ENCODE measurements around the gene TIGD2. TPM values are rescaled to one million over a fixed set of nuclear protein-coding genes. Genes with fewer than 3 reads are reported as not detected.

The TIGD2 gene
- polyA plus RNA-seq, 1 donor (not counting 4 experiments of a cell fraction or from before 2014, with no cell fraction given): 5.3 TPM

DNA sequence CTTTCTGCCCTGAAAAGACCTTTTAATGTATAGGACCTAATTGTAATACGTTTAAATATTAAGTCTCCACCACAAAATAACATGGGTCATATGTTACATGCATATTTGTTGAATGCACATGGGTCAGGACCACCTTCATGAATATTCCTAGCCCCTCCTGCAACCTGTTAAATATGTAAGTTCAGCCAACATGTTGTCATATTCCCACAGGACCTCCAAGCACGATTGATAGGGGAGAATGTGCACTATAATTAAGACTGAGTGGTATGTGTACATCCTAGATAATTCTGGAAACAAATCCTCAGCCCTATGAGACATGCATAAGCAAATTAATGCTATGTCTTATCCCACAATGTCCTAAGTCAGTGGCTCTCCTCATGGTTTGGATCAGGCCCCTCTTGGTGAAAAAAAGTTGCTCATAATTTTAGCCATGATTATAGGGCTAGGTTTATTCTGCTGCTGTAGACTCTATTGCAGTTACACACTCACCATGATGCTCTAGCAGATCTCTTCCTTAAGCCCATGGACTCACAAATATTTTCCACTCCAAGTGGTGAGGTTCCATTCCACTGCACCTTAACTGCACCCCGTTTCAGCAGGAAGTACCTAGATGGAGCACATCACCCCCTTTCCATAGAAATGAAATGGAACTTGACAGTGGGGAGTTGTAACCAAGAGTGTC lies 10.2 kb downstream of the TIGD2 start:
- Histone ChIP-seq H3K4me1 (ENCODE audit: control insufficient read depth, extremely low read depth, insufficient read depth, low read length) (peaks cover 12% of the 10 kb centered on the region), H3K79me2 (ENCODE audit: control insufficient read depth, insufficient read depth, low read length) (no peaks in the 10 kb centered on the region), H3K9me1 (ENCODE audit: control insufficient read depth, extremely low read depth, insufficient read depth, low read length) (no peaks in the 10 kb centered on the region), H2AFZ (ENCODE audit: control insufficient read depth, low read length) (no peak overlapping the region), H3K27ac (ENCODE audit: control insufficient read depth, insufficient read depth, low read length) (no peak overlapping the region), H3K9me3 (ENCODE audit: control insufficient read depth, low read depth, low read length) (no peaks in the 10 kb centered on the region), H3K27me3 (ENCODE audit: control insufficient read depth, extremely low read depth, insufficient read depth, low read length) (no peaks in the 10 kb centered on the region), H3K36me3 (ENCODE audit: control insufficient read depth in 2 of 2, extremely low read depth in 1 of 2, insufficient read depth in 2 of 2, low read length in 2 of 2) (no peaks in the 10 kb centered on the region), H3K4me3 (ENCODE audit: control insufficient read depth in 2 of 3, extremely low read depth in 1 of 3, insufficient read depth in 2 of 3, low read depth in 1 of 3, low read length in 3 of 3) (no peak overlapping the region), H3K4me2 (ENCODE audit: control insufficient read depth, extremely low read depth, insufficient read depth, low read depth, low read length) (no peak overlapping the region), H3K9ac (ENCODE audit: control insufficient read depth, extremely low read depth, insufficient read depth, low read length) (no peak overlapping the region), H4K20me1 (ENCODE audit: control insufficient read depth, extremely low read depth, insufficient read depth, low read length) (no peaks in the 10 kb centered on the region)
- dilution Hi-C loops (cut with MboI; ENCODE audit: extremely low pct_ligation_motif_present, low sequenced_read_pairs): no loop called here
- DNase-seq (ENCODE audit: low read depth, low spot score): no peak
- FAIRE-seq: no peak
- TF ChIP-seq, protein P1, sequence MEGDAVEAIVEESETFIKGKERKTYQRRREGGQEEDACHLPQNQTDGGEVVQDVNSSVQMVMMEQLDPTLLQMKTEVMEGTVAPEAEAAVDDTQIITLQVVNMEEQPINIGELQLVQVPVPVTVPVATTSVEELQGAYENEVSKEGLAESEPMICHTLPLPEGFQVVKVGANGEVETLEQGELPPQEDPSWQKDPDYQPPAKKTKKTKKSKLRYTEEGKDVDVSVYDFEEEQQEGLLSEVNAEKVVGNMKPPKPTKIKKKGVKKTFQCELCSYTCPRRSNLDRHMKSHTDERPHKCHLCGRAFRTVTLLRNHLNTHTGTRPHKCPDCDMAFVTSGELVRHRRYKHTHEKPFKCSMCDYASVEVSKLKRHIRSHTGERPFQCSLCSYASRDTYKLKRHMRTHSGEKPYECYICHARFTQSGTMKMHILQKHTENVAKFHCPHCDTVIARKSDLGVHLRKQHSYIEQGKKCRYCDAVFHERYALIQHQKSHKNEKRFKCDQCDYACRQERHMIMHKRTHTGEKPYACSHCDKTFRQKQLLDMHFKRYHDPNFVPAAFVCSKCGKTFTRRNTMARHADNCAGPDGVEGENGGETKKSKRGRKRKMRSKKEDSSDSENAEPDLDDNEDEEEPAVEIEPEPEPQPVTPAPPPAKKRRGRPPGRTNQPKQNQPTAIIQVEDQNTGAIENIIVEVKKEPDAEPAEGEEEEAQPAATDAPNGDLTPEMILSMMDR (optimal IDR thresholded peaks at IDR 0.05 in 1 of 3, IDR thresholded peaks at IDR 0.05 in 1 of 3, conservative IDR thresholded peaks at IDR 0.05 in 1 of 3; ENCODE audit: extremely low read depth in 1 of 3, insufficient read depth in 2 of 3, low read length in 3 of 3): no peak

DNA sequence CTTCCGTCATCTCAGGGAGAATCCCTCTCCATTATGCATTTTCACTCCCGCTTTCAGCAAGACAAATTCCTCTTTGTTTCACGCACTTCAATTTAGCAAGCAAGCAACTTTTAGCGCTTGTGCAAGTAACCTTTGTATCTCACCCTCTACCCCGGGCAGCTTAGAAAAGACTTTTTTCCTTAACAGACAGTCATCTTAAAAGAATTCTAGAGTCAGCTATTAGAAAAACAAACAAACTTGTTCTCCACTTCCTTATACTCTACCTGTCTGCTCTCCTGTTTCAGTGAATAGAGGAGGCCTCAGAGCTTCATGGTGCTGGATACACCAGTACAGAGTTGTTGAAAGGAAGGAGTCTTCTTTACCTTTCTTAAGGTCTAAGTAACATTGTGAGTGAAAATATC lies 12.1 kb downstream of the TIGD2 start:
- no peak for DNase-seq (ENCODE audit: low read depth, low spot score)
- Histone ChIP-seq H3K4me1 (ENCODE audit: control insufficient read depth, extremely low read depth, insufficient read depth, low read length) (peaks cover 12% of the 10 kb centered on the region), H3K36me3 (ENCODE audit: control insufficient read depth in 2 of 2, extremely low read depth in 1 of 2, insufficient read depth in 2 of 2, low read length in 2 of 2) (no peaks in the 10 kb centered on the region), H3K4me3 (ENCODE audit: control insufficient read depth in 2 of 3, extremely low read depth in 1 of 3, insufficient read depth in 2 of 3, low read depth in 1 of 3, low read length in 3 of 3) (no peak overlapping the region), H3K79me2 (ENCODE audit: control insufficient read depth, insufficient read depth, low read length) (no peaks in the 10 kb centered on the region), H3K27me3 (ENCODE audit: control insufficient read depth, extremely low read depth, insufficient read depth, low read length) (no peaks in the 10 kb centered on the region), H3K27ac (ENCODE audit: control insufficient read depth, insufficient read depth, low read length) (no peak overlapping the region), H3K9me3 (ENCODE audit: control insufficient read depth, low read depth, low read length) (no peaks in the 10 kb centered on the region), H3K9ac (ENCODE audit: control insufficient read depth, extremely low read depth, insufficient read depth, low read length) (no peak overlapping the region), H4K20me1 (ENCODE audit: control insufficient read depth, extremely low read depth, insufficient read depth, low read length) (no peaks in the 10 kb centered on the region), H3K4me2 (ENCODE audit: control insufficient read depth, extremely low read depth, insufficient read depth, low read depth, low read length) (no peak overlapping the region), H3K9me1 (ENCODE audit: control insufficient read depth, extremely low read depth, insufficient read depth, low read length) (no peaks in the 10 kb centered on the region), H2AFZ (ENCODE audit: control insufficient read depth, low read length) (no peak overlapping the region)
- no peak for TF ChIP-seq EZH2 (IDR thresholded peaks at IDR 0.05; ENCODE audit: low read length)
- TF ChIP-seq, protein P1 (optimal IDR thresholded peaks at IDR 0.05 in 1 of 3, IDR thresholded peaks at IDR 0.05 in 1 of 3, conservative IDR thresholded peaks at IDR 0.05 in 1 of 3; ENCODE audit: extremely low read depth in 1 of 3, insufficient read depth in 2 of 3, low read length in 3 of 3): no peak
- no peak for FAIRE-seq
- dilution Hi-C loops (cut with MboI; ENCODE audit: extremely low pct_ligation_motif_present, low sequenced_read_pairs): no loop called here
